HL-60 (cell line): ENCODE data around the gene SPDYC.

Source experiments
- DNase-seq, 2 experiments: peaks; one replicate each; pipeline ENCODE4 v3.0.0-alpha.2; 2010 to 2020; ENCODE audit warnings: low read depth in 1 of 2, low spot score in 1 of 2
- H3K27ac ChIP-seq: fragments of 250-450 bp; sonication (Bioruptor Pico); replicated peaks from 2 replicates; pipeline ENCODE4 v1.5.1; 2020; ENCODE audit warnings: mild to moderate bottlenecking, moderate library complexity
- H3K27me3 ChIP-seq: fragments of 250-450 bp; sonication (Bioruptor Pico); 2 replicates; pipeline ENCODE4 v1.5.1; 2021; ENCODE audit warnings: mild to moderate bottlenecking, moderate library complexity; ENCODE audit not compliant: insufficient read depth, poor library complexity, severe bottlenecking
- H3K4me3 ChIP-seq: replicated peaks from 2 replicates; pipeline ENCODE4 v1.5.1; 2011; ENCODE audit warnings: mild to moderate bottlenecking, control low read depth, low read length; ENCODE audit not compliant: insufficient read depth
- CTCF ChIP-seq: IDR thresholded peaks from one replicate; pipeline ENCODE4 v1.5.1; 2011; ENCODE audit warnings: low read length, control low read depth, inconsistent platforms; ENCODE audit not compliant: insufficient read depth
- GABPA ChIP-seq: IDR thresholded peaks from 2 replicates; pipeline ENCODE4 v1.6.1; 2012; ENCODE audit warnings: low read depth
- POLR2AphosphoS5 ChIP-seq: IDR thresholded peaks from 2 replicates; pipeline ENCODE4 v1.6.1; 2012; ENCODE audit warnings: low read depth
- REST ChIP-seq: IDR thresholded peaks from 2 replicates; pipeline ENCODE4 v1.6.1; 2012; ENCODE audit warnings: low read depth; ENCODE audit not compliant: insufficient replicate concordance
- SPI1 ChIP-seq: IDR thresholded peaks from 2 replicates; pipeline ENCODE4 v1.6.1; 2012; ENCODE audit warnings: low read depth, mild to moderate bottlenecking, borderline replicate concordance

SPDYC gene

GRCh38 chr11:65130631-65131416 is 39.2 kb upstream of the SPDYC start:
- no peak for DNase-seq
- no peaks in the 10 kb centered on the region for H3K27me3 ChIP-seq
- H3K4me3 ChIP-seq, result no peak overlapping the region
- no peak for TF ChIP-seq GABPA
- TF ChIP-seq POLR2AphosphoS5, result no peak
- TF ChIP-seq REST, result no peak
- TF ChIP-seq SPI1, result no peak
- no peak for TF ChIP-seq CTCF
- no peak overlapping the region for H3K27ac ChIP-seq

GRCh38 chr11:65131417-65131776 is 38.6 kb upstream of the SPDYC start:
- Histone ChIP-seq H3K27ac (no peak overlapping the region), H3K4me3 (no peak overlapping the region), H3K27me3 (no peaks in the 10 kb centered on the region)
- DNase-seq, result no peak
- TF ChIP-seq SPI1 (no peak), POLR2AphosphoS5 (no peak), CTCF (no peak), REST (no peak), GABPA (no peak)

- no peak overlapping the region for H3K4me3 ChIP-seq
- H3K27me3 ChIP-seq, result no peaks in the 10 kb centered on the region
- no peak for TF ChIP-seq CTCF
- TF ChIP-seq SPI1, result no peak
- no peak for TF ChIP-seq GABPA
- TF ChIP-seq POLR2AphosphoS5, result no peak
- TF ChIP-seq REST, result no peak
- no peak overlapping the region for H3K27ac ChIP-seq
- DNase-seq, result no peak
Measured at GRCh38 chr11:65131895-65132237, 38.2 kb upstream of the SPDYC start.
